Measurements from ENCODE around the gene PKIB.

DNA sequence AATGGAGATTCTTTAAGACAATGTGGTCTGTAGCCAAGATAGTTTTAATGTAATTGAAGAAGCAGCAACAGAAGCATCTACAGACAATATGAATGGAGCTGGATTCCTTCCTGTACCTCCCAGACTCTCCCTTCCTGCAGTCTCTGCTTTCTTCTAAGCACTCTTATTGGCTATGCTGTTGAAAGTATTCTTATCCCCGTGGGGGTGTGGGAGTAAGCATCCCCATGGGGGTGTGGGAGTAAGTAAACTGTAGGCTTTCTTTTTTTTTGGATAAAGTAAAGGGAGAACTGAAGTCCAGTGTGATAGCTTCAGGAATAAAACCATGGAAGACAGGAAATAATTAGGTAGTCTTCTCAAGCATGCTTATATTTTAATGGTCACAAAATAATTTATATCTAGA, 4.1 kb downstream of the PKIB start:
- TF ChIP-seq, protein P1, sequence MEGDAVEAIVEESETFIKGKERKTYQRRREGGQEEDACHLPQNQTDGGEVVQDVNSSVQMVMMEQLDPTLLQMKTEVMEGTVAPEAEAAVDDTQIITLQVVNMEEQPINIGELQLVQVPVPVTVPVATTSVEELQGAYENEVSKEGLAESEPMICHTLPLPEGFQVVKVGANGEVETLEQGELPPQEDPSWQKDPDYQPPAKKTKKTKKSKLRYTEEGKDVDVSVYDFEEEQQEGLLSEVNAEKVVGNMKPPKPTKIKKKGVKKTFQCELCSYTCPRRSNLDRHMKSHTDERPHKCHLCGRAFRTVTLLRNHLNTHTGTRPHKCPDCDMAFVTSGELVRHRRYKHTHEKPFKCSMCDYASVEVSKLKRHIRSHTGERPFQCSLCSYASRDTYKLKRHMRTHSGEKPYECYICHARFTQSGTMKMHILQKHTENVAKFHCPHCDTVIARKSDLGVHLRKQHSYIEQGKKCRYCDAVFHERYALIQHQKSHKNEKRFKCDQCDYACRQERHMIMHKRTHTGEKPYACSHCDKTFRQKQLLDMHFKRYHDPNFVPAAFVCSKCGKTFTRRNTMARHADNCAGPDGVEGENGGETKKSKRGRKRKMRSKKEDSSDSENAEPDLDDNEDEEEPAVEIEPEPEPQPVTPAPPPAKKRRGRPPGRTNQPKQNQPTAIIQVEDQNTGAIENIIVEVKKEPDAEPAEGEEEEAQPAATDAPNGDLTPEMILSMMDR (conservative IDR thresholded peaks at IDR 0.05; ENCODE audit: low read depth, low read length): no peak
- TF ChIP-seq EZH2 (IDR thresholded peaks at IDR 0.05; ENCODE audit: low read length, unreplicated experiment) (no peak), EZH2phosphoT487 (IDR thresholded peaks at IDR 0.05; ENCODE audit: borderline replicate concordance, low read length) (no peak)
